ENCODE data around the gene HDHD5. TPM values are rescaled to one million over a fixed set of nuclear protein-coding genes. Genes with fewer than 3 reads are reported as not detected.
A peak's percentile ranks its signal among the peaks of the same experiment; 100 is the strongest.

HDHD5 gene
- 31.0 TPM for polyA plus RNA-seq (2013, experiment 1 of 2)
- 25.1 TPM for polyA plus RNA-seq (2013, experiment 2 of 2)

DNA sequence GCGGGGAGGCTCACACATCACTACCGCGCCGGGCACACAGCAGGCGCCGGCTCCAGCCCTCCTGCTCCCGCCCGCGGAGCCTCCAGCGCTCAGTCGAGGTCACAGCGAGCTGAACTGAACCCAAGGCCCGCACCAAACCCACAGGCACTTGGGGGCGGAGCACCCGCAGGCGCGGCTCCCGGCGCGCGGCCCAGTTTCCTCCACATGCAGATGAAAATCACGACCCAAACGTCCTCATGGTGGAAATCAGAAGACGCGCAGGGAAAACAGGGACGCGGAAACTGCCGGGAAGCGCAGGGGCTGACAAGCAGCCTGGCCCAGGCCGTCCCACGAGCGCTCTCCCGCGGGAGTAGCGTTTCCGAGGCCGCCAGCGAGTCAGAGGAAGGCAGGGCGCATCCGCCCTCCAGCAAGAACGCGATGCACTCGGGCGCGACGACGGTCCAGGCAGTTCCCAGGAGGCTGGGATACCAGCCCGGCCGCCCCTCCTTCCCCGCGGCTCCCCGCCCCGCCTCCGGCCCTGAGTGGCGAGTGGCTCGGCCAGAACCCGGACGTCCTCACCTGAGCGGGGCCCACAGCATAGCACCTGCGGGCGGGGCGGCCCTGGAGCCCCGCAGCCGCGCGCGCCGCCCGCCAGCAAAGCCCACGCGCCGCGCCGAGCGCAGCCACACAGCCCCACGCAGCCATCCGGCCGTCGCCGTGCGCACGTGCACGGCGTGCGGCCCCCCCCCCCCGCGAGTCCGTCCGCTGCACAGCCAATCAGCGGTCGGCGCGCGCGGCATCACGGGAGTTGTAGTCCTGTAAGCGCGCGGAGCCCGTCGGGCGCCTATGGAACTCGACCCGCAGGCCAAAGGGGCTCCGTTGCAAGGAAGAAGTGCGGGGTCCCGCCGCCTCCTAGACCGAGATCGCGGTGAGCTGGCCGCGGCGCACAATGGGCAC lies at the start of gene HDHD5:
Gene HDHD5 (minus strand): TSS at position 710 of the 936 bp plus-strand sequence. CDS start 26 bp downstream, at position 684.
- H3K36me3 ChIP-seq (ENCODE audit: control insufficient read depth, insufficient read depth, low read length): no peaks in the 10 kb centered on the region
- H3K4me3 ChIP-seq (ENCODE audit: extremely low read depth, insufficient read depth, low read length, poor library complexity, severe bottlenecking): peak within 1 kb of the TSS; percentile 65
- peak within 1 kb of the TSS; percentile 83 for H3K27ac ChIP-seq (ENCODE audit: low read depth, low read length, severe bottlenecking)
- H3K4me1 ChIP-seq (ENCODE audit: control insufficient read depth, insufficient read depth, low read length, poor library complexity, severe bottlenecking): no peaks in the 10 kb centered on the region
- WGBS, 2 experiments (ENCODE audit: insufficient coverage in 2 of 2): 1 to 2% methylated on average over 82 to 107 of the region's 114 CpGs
- H3K9me3 ChIP-seq (ENCODE audit: control insufficient read depth, low read length): no peaks in the 10 kb centered on the region

DNA sequence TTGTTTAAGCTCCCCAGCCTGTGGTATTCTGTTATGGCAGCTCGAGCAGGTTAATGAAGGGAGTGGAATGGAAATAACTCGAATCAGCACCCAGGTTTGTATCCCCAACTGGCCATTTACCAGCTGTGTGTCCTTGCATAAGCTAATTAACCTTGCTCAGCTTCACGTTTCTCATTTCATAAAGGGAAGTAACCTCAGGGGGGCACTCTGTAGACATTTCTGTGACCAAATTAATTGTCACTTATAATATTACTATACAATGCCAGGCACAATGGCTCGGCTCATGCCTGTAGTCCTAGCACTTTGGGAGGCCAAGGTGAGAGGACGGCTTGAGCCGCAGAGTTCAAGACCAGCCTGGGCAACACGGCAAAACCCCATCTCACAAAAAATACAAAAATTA lies 46.4 kb upstream of the HDHD5 start:
- no peak overlapping the region for H3K27ac ChIP-seq (ENCODE audit: low read depth, low read length, severe bottlenecking)

DNA sequence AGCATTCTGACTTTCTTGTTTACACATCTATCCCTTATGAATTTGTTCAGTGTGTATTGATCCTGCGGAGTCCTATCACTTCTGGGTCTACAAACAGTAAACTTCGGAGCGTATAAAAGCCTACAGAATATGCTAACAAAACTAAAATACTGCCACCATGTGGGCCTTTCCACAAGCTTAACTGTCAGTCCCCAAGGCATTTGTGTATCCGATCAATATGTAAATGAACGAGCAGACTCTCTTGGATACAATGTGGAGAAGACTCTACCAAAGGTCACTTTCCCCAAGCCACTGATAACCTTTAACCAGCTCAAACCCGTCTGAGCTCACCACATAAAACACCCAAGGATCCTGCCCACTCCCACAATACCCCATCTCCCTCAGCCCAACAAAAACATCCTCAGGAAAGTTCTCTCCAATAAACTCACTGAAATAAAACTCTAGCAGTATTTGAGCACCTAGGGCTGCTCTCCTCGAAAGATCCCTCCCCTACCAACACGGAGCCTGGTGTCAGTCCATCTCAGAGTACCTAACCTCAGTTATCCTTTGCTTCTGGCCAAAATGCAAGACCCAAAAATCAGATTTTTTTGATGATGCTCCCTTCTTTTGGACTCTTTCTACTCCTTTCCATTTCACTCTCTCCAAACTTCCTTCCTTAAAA lies 42.3 kb upstream of the HDHD5 start:
- Histone ChIP-seq H3K27ac (ENCODE audit: low read depth, low read length, severe bottlenecking) (no peak overlapping the region), H3K36me3 (ENCODE audit: control insufficient read depth, insufficient read depth, low read length) (no peaks in the 10 kb centered on the region), H3K9me3 (ENCODE audit: control insufficient read depth, low read length) (no peaks in the 10 kb centered on the region), H3K4me1 (ENCODE audit: control insufficient read depth, insufficient read depth, low read length, poor library complexity, severe bottlenecking) (peaks cover 11% of the 10 kb centered on the region), H3K4me3 (ENCODE audit: extremely low read depth, insufficient read depth, low read length, poor library complexity, severe bottlenecking) (no peak overlapping the region)
- 44 to 54% methylated on average over 4 to 6 of the region's 8 CpGs for WGBS, 2 experiments (ENCODE audit: insufficient coverage in 2 of 2)

More for the DNA sequence above, 46.4 kb upstream of the HDHD5 start:
- H3K9me3 ChIP-seq (ENCODE audit: control insufficient read depth, low read length): no peaks in the 10 kb centered on the region
- H3K4me3 ChIP-seq (ENCODE audit: extremely low read depth, insufficient read depth, low read length, poor library complexity, severe bottlenecking): no peak overlapping the region
- H3K4me1 ChIP-seq (ENCODE audit: control insufficient read depth, insufficient read depth, low read length, poor library complexity, severe bottlenecking): no peaks in the 10 kb centered on the region
- no peaks in the 10 kb centered on the region for H3K36me3 ChIP-seq (ENCODE audit: control insufficient read depth, insufficient read depth, low read length)
- 71 to 75% methylated on average over 2 to 6 of the region's 7 CpGs for WGBS, 2 experiments (ENCODE audit: insufficient coverage in 2 of 2)

DNA sequence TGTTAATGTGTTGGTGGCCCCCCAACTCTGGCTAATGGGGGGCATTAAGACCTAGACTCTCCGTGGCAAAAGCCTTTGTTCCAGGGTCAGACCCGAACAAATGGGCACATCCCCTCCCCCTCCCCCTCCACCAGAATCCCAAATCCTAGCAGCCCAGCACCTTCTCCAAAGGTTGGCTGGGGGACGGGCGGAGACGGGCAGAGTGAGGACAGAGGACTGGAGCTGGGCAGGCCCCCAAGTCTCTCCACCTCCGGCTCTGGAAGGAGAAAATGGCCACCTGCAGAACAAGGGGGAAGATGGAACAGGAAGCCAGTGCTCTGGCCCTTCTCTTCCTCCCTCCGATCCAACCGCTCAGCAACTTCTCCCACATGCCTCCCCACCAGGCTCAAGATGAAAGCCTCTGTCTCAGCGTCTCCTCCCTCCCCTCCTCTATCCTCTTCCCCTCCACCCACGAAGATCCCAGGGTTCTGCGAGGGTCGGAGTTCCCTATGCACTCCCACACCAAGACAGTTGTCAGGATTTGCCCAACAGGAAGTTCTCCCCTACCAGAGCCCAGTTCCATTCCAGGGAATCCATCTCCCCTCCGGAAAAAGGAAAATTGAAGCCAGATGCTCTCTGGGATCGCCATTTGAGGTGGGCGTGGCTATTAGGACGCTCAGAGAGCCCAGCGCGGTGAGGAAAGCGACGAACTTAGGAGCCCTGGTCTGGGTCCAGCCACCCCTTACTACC lies 40.1 kb upstream of the HDHD5 start:
- Histone ChIP-seq H3K4me1 (ENCODE audit: control insufficient read depth, insufficient read depth, low read length, poor library complexity, severe bottlenecking) (peaks cover 11% of the 10 kb centered on the region), H3K9me3 (ENCODE audit: control insufficient read depth, low read length) (no peaks in the 10 kb centered on the region), H3K27ac (ENCODE audit: low read depth, low read length, severe bottlenecking) (peak overlapping the region; percentile 99), H3K4me3 (ENCODE audit: extremely low read depth, insufficient read depth, low read length, poor library complexity, severe bottlenecking) (peak overlapping the region; percentile 29), H3K36me3 (ENCODE audit: control insufficient read depth, insufficient read depth, low read length) (no peaks in the 10 kb centered on the region)
- WGBS, 2 experiments (ENCODE audit: insufficient coverage in 2 of 2): 11 to 16% methylated on average over 13 to 15 of the region's 20 CpGs

DNA sequence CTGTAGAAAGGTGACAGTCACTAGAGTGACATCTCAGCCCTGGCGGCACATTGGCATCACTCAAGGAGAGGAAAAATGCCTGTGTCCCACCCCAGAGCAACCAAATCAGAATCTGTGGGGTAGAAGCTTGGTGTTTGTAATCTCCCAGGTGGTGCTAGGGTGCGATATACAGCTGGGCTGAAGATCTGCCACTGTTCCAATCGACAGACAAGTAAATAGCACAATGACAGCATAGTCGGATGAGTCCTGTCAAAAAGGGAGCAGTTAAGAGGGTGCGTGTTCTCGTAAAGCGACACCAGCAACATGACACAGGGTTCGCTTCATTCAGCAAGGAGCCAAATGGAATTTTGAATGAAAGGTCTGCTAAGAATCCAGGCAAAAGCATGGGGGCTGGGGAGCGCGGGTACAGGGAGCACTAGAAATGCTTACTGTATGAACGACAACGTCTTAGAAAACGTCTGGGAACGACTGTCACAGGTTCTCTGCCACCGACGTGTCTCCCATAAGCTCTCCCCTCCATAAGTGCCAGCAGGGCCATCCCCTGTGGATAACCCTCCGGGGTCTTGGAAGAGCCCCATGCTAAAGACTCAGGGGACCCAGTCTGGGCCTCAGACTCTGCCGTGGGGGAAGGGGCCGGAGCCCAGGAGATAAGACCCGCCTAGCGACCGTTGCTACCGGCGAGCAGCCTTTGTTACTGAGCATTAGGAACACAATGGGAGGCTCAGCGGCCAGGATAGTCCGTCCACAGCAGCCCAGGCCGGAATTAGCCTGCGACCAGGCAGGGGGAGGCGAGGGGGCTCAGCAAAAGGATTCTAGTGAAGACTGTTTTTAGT lies 39.3 kb upstream of the HDHD5 start:
- Histone ChIP-seq H3K4me3 (ENCODE audit: extremely low read depth, insufficient read depth, low read length, poor library complexity, severe bottlenecking) (peak overlapping the region; percentile 29), H3K4me1 (ENCODE audit: control insufficient read depth, insufficient read depth, low read length, poor library complexity, severe bottlenecking) (peaks cover 11% of the 10 kb centered on the region), H3K27ac (ENCODE audit: low read depth, low read length, severe bottlenecking) (peak overlapping the region; percentile 99), H3K9me3 (ENCODE audit: control insufficient read depth, low read length) (no peaks in the 10 kb centered on the region), H3K36me3 (ENCODE audit: control insufficient read depth, insufficient read depth, low read length) (no peaks in the 10 kb centered on the region)
- WGBS, 2 experiments (ENCODE audit: insufficient coverage in 2 of 2): 12% methylated on average over 25 to 27 of the region's 29 CpGs

DNA sequence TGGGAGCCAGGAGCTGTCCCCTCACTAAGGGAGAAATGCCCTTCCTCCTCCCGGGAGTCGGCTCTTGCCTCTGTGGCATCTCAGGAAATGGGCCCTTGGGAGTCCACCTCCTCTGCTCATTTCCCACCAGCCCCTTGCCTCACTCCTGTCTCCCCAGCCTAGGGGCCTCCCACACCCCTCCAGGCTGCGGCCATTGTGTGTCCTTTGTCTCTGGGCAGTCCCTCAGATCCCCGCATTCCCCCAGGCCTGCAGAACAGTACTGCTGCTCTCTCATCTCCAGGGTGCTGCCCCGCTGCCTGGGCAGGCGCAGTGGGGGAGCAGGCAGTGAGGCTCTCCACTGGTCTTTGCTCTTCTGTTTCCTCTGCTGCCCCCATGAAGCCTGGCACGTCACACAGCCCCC lies 35.1 kb upstream of the HDHD5 start:
- 79 to 92% methylated on average over 4 to 5 of the region's 7 CpGs for WGBS, 2 experiments (ENCODE audit: insufficient coverage in 2 of 2)
- Histone ChIP-seq H3K4me3 (ENCODE audit: extremely low read depth, insufficient read depth, low read length, poor library complexity, severe bottlenecking) (no peak overlapping the region), H3K4me1 (ENCODE audit: control insufficient read depth, insufficient read depth, low read length, poor library complexity, severe bottlenecking) (peaks cover 11% of the 10 kb centered on the region), H3K27ac (ENCODE audit: low read depth, low read length, severe bottlenecking) (no peak overlapping the region), H3K36me3 (ENCODE audit: control insufficient read depth, insufficient read depth, low read length) (no peaks in the 10 kb centered on the region), H3K9me3 (ENCODE audit: control insufficient read depth, low read length) (no peaks in the 10 kb centered on the region)

DNA sequence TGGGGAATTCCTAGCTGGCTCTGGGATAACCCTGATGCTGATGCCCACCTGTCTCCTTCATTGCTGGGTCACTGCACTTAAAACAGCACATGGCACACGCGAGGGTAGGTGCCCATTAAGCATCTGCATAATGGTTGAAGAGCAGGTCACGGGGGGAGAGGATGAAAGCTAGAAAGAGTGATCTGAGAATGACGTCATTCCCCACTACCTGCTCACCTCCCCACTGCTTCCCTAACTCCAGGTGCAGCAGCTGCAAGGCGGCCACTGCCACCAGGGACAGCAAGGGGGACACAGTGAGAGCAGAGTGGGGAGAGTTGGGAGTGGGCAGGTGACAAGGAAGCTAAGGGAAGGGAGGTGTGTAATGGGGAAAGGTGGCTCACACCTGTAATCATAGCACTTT lies 33.1 kb upstream of the HDHD5 start:
- H3K9me3 ChIP-seq (ENCODE audit: control insufficient read depth, low read length): no peaks in the 10 kb centered on the region
- no peaks in the 10 kb centered on the region for H3K4me1 ChIP-seq (ENCODE audit: control insufficient read depth, insufficient read depth, low read length, poor library complexity, severe bottlenecking)
- H3K36me3 ChIP-seq (ENCODE audit: control insufficient read depth, insufficient read depth, low read length): no peaks in the 10 kb centered on the region
- 100% methylated on average over 1 of the region's 5 CpGs; no CpG with 5 or more reads in 1 of the 2 experiments for whole genome bisulfite sequencing, 2 experiments (ENCODE audit: insufficient coverage in 2 of 2)
- no peak overlapping the region for H3K4me3 ChIP-seq (ENCODE audit: extremely low read depth, insufficient read depth, low read length, poor library complexity, severe bottlenecking)
- no peak overlapping the region for H3K27ac ChIP-seq (ENCODE audit: low read depth, low read length, severe bottlenecking)

DNA sequence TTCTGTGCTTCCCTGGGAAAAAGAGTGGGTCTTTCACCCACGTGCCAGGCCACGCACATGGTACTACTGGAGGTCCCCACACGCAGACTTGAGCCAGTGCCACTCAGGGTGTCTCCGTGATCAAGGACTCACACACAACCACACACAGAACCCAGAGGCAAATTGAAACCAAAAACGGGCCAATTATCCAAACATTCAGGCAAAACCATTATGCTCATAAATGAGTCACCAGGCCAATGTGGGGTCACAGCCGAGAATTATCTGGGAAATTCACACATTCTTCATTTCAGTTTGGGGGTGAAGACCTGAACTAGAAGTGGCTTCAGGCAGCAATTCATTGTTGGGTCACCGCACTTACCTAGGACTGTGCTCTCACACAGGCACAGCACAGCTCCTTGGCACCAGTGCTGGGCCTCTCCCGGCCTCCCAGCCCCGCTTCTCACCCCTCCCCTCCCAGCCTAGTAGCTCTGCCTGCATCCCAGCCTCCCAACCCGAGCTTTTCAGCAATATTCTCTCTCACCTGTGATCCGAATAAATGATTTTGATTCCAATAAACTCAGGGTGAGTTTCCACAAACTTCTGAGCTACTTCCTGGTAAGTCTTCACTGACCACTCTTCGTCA lies 32.2 kb upstream of the HDHD5 start:
- no peaks in the 10 kb centered on the region for H3K9me3 ChIP-seq (ENCODE audit: control insufficient read depth, low read length)
- H3K4me3 ChIP-seq (ENCODE audit: extremely low read depth, insufficient read depth, low read length, poor library complexity, severe bottlenecking): no peak overlapping the region
- WGBS, 2 experiments (ENCODE audit: insufficient coverage in 2 of 2): 90 to 91% methylated on average over 11 of the region's 12 CpGs
- no peak overlapping the region for H3K27ac ChIP-seq (ENCODE audit: low read depth, low read length, severe bottlenecking)
- H3K4me1 ChIP-seq (ENCODE audit: control insufficient read depth, insufficient read depth, low read length, poor library complexity, severe bottlenecking): no peaks in the 10 kb centered on the region
- H3K36me3 ChIP-seq (ENCODE audit: control insufficient read depth, insufficient read depth, low read length): no peaks in the 10 kb centered on the region

DNA sequence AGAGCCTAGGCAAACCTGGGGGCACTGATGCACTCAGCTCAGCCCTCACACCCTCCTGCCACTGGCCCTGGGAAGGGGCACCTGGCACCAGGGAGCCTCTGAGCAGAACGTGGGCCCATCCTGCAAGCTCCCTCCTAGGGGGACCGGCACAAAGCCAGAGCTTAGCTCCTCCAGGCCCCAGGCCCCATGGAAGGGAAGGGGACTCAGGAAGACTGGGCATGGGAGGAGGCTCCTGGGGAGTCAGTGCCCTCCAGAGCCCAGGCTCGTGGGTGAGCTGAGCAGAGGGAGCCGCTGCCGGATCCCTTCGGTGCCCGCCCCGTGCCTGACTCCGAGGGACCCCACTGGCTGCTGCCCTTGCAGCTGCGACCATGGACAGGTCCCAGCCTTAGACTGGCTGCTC lies 31.6 kb upstream of the HDHD5 start:
- Histone ChIP-seq H3K4me1 (ENCODE audit: control insufficient read depth, insufficient read depth, low read length, poor library complexity, severe bottlenecking) (no peaks in the 10 kb centered on the region), H3K4me3 (ENCODE audit: extremely low read depth, insufficient read depth, low read length, poor library complexity, severe bottlenecking) (no peak overlapping the region)
- WGBS, 2 experiments (ENCODE audit: insufficient coverage in 2 of 2): 82 to 94% methylated on average over 4 to 6 of the region's 10 CpGs

More for the DNA sequence above, 31.6 kb upstream of the HDHD5 start:
- Histone ChIP-seq H3K27ac (ENCODE audit: low read depth, low read length, severe bottlenecking) (no peak overlapping the region), H3K9me3 (ENCODE audit: control insufficient read depth, low read length) (no peaks in the 10 kb centered on the region), H3K36me3 (ENCODE audit: control insufficient read depth, insufficient read depth, low read length) (no peaks in the 10 kb centered on the region)

Data from mesodermal cell (in vitro differentiated cells).